H7 (cell line): ENCODE measurements around the gene CLIC5. TPM values are rescaled to one million over a fixed set of nuclear protein-coding genes. Genes with fewer than 3 reads are reported as not detected.

Experiments used
- DNase-seq: peaks from one replicate; pipeline ENCODE4 v3.0.0; 2012
- H3K27me3 ChIP-seq: 2 replicates; pipeline ENCODE4 v1.6.0; 2011; ENCODE audit warnings: mild to moderate bottlenecking, low read length; ENCODE audit not compliant: control insufficient read depth, insufficient read depth
- H3K36me3 ChIP-seq: replicated peaks from 2 replicates; pipeline ENCODE4 v1.5.1; 2011; ENCODE audit warnings: low read length; ENCODE audit not compliant: control insufficient read depth, insufficient read depth
- H3K4me3 ChIP-seq: 2 replicates; pipeline ENCODE4 v1.5.1; 2011; ENCODE audit warnings: low read depth, mild to moderate bottlenecking, control low read depth, low read length, moderate library complexity; ENCODE audit not compliant: insufficient read depth
- total RNA-seq: library from RNA; depleted of rRNA; stranded (reverse); fragments of >200 nt; shearing (Covaris generic); gene quantifications from 2 replicates; pipeline ENCODE4 v1.2.3, GENCODE V29; 2014

The CLIC5 gene
- total RNA-seq, 1 experiment from 2014 or later, result 0.45 TPM

DNA sequence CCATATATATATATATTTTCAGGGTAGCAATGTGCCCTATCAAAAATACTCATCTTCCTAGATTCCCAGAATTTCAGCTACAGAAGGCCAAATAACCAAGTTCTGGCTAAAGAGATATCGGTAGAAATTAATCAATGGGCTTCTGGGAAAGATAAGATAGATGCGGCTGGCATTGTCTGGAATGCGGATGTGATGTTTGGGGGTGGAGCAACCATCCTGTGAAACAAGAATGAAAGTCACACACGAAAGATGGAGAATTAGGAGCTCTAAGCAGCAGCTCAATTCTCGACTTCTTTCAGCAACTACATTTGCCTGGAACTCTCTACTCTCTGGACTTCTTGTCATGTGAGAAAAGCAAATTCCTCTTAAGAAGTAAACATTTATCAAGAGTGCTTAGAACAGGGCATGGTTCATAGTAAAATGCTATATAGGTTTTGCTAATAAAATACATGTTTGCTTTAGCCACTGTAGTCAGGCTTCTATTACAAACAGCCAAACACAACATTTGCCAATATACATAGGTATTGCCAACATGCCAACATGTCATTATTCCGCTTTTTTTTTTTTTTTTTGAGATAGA is 90.8 kb downstream of the CLIC5 start:
- DNase-seq, result no peak
- Histone ChIP-seq H3K27me3 (no peaks in the 10 kb centered on the region), H3K4me3 (no peak overlapping the region), H3K36me3 (no peaks in the 10 kb centered on the region)

DNA sequence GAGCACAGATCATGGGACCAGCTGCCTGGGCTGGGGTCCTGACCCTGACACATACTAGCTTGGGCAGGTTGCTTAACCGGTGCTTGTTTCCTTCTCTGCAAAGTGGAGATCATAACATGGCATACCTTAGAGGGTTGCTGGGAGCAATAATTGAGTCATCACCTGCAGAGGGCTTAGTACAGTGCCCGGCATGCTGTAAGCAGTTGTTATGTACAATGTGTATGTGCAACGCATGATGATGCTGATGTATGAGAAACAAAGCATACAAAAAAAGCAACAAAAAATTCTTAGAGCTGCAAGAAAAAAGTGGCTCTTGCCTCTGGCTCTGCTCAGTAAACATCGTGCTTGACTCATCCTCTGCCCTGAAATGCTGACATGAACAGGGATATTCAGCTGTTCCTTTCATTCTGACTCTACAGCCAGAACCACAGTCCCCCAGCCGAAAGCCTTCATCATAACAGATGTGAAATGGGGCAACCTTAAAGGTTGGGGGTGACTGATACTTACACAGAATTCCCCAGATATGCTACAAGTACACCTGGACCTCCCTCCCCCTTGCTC is 91.7 kb downstream of the CLIC5 start:
- Histone ChIP-seq H3K27me3 (no peaks in the 10 kb centered on the region), H3K4me3 (no peak overlapping the region), H3K36me3 (no peaks in the 10 kb centered on the region)
- DNase-seq, result no peak

DNA sequence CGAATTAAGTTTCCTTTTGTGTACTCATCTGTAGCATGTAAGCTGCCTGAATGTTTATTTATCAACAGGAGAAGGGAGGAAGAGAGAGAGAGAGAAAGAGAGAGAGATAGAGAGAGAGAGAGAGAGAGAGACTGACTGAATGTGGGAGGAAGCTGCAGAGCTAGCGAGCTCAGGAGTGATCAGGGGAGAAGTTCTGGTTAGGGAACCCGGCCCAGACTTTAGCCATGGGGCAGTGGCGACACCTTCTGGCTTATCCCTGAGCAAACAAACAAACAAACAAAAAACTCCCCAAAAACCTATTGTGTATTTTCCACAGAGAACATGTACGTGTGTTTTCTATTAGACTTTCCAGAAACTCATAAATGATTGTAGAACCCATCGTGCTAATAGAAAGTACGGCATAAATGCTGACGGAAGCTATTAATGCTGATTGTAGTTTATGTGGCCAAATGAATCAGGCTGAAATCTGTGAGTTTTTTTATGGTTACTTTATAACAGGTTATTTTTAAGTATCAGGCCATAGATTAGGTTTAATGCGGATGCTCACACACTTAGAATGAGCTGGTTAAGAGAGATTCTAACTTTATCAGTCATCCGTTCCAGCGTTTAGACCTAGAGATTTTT is 92.8 kb downstream of the CLIC5 start:
- H3K4me3 ChIP-seq, result no peak overlapping the region
- H3K36me3 ChIP-seq, result no peaks in the 10 kb centered on the region
- no peaks in the 10 kb centered on the region for H3K27me3 ChIP-seq
- peak; percentile 58 for DNase-seq

DNA sequence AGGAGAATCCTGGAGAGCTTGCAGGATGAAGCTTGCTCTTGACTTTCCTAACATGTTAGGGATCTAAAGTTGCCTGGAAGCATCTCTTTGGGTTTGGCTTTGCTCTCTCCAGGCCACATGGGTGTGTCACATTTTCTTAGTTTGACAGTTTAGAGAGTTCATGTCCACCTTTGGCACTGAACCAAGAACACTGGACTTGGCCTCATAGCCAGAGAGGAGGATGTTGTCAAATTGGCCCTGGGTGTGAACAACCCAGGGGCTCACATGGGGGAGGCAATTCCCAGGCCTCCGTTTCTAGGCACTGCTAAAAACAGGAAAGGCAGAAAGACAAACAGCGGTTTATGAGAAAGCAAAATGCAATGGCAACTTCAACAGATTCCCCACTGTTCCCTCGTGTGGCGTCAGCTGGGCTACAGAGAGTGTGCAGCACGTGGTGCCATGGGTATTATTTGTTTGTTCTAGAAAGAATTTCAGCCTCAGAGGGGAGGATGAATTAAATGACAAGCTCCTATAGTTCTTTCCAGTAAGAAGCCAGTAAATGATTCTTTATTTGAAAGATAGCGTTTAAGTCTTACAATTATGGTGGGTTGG is 93.9 kb downstream of the CLIC5 start:
- no peaks in the 10 kb centered on the region for H3K36me3 ChIP-seq
- no peak for DNase-seq
- no peak overlapping the region for H3K4me3 ChIP-seq
- no peaks in the 10 kb centered on the region for H3K27me3 ChIP-seq

DNA sequence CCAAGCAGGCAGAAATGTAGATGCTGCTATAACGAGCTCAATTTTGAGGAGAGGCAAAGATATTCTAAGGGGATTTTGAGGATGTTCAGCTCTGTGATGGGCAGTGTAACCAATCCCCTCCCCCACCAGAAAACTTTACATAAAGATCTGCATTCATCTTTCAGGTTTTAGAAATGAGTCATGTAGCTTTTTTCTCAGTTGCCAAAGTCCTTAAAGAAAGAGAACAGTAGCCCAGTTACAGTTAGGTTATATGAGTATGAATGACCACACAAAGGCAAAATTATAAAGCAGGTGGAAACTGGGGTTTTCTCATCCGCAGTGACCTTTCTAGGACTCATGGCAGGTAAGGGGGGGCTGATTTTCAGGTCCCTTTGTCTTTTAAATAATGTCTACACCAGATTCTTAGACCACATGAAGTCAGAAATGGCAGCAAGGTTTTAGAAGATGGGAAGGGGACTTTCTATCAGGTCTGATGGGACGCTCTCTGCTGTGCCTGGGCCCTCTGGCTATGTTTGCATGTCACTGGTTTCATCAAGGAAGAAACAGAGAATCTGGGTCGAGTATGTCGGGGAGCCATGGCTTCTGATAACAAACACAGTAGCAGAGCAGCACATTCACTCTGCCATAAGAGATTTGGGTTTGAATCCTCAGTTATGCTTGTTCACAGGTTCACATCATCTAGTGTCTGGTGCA is 94.7 kb downstream of the CLIC5 start:
- DNase-seq, result no peak
- Histone ChIP-seq H3K27me3 (no peaks in the 10 kb centered on the region), H3K36me3 (no peaks in the 10 kb centered on the region), H3K4me3 (no peak overlapping the region)

DNA sequence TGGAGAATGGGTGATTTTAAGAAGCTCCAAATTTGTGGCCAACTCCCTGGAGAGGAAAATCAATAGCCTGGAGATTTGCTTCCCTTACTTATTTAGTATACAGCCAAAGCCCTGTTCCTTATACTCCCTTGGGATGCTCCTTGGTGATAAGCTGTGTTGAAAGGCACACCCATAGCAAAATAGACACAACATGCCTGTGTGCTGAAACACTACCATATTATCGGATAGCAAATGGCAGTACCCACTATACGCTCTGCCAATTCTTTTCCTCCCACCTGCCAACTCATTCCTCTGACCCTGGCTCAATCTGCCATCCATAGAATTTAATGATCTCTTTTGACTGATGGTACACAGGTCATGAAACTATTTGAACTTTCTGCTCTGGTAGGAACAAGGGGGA is 98.2 kb downstream of the CLIC5 start:
- Histone ChIP-seq H3K36me3 (no peaks in the 10 kb centered on the region), H3K27me3 (no peaks in the 10 kb centered on the region), H3K4me3 (no peak overlapping the region)
- DNase-seq, result no peak

DNA sequence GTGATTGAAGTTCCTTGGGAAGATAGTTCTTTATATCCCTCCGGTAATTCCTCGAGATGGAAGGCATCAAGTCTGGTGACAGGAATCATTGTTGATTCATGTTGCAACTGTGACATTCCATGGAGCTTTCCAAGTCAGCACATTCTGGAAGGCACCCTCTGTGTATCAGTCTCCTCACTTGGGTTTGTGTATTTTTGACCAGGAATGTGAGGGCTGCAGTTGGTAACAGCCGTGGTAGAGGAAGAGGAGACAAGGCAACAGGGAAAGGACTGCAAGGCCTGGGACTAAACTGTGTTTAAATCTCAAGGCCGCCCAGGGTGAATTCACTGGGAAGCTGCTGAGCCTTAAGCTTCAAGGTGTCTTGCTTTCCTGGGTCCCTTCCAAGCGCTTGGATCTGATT is 99.0 kb downstream of the CLIC5 start:
- no peaks in the 10 kb centered on the region for H3K36me3 ChIP-seq
- H3K27me3 ChIP-seq, result no peaks in the 10 kb centered on the region
- DNase-seq, result no peak
- no peak overlapping the region for H3K4me3 ChIP-seq

DNA sequence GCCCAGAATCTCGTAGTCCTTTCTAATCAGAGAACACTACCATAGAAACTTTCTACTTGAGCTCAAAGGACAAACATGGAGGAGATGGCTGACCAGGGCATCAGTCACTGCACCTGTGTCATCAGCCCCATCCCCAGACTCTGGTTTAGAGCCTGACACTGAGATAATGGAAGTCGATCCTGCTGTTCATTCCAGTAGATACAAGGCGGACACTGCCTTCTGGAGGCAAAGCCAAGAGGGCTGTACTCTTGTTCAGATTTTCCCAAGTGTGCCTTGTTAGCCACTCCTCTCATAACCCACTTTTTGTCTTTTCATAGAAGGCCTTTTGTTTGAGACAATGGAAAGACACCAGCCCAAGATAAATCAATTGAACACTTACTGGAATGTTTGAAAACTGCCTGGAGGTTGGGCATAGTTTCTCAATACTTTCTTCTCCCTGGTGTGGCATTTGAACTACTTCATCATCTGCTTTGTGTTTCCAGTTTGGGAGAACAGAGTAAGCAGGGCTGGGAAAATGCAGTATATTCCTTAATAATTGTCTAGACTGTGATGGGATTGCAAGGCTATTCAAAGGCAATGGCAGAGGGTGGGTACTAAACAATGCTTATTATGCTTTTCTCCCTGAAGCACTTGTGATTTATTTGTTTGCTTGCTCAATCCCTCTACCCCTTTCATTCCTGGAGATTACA is 99.7 kb downstream of the CLIC5 start:
- H3K36me3 ChIP-seq, result no peaks in the 10 kb centered on the region
- H3K4me3 ChIP-seq, result no peak overlapping the region
- no peaks in the 10 kb centered on the region for H3K27me3 ChIP-seq
- DNase-seq, result no peak

DNA sequence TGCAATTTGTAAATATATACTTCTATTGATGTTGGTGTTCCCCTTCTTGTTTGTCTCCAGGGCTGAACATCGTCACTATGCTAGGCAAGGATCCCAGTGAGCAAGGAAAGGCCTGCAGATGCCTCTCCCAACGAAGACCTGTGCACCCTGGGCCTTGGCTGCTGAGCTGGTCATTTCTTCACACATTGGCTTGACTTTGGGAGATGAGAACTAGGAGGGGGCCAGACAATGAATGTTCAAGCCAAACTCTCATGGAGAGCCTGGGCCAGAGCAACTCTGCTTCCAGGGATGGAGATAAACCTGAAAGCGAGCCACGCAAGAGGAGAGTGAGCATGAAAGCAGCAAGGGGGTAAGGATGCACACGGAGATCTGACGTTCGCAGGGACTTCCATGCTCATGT is 104.0 kb downstream of the CLIC5 start:
- no peaks in the 10 kb centered on the region for H3K36me3 ChIP-seq
- H3K4me3 ChIP-seq, result no peak overlapping the region
- no peak for DNase-seq
- no peaks in the 10 kb centered on the region for H3K27me3 ChIP-seq

DNA sequence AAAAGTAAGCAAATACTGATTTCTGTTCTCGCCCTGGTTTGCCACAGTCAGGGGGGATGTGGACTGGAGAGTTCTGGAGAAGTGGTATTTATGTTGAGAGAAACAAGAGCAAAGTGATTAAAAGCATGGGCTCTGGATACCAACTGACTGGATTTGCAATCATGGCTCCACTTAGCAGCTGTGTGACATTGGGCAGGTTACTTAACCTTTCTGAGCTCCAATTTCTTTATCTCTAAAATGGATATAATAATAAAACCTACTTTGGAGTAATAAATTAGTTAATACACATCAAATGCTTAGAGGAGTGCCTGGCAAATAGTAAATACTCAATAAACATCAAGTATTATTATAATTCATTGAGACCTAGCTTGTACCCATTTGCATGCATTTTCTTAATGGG is 111.7 kb downstream of the CLIC5 start:
- DNase-seq, result no peak
- Histone ChIP-seq H3K36me3 (no peaks in the 10 kb centered on the region), H3K4me3 (no peak overlapping the region), H3K27me3 (no peaks in the 10 kb centered on the region; the same call in 1 of the 2 replicates)

DNA sequence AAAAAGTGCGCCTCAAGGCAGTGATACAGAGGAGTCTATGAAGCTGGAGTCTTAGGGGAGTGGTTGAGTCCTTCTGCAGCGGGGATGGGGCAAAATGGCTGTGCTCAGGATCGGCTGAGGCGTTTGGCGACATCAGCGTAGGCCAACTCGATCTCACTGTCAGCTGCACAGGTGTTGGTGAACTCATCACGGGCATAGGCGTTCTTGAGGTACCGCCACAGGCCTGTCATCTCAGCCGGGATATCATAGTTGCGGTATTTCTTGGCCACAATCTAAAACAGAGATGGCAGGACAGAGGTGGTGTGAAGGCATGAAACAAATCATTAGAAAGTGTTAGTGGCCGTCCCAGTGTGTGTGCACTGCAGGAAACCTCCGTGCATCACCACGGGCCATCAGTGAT is 112.7 kb downstream of the CLIC5 start:
- Histone ChIP-seq H3K36me3 (no peaks in the 10 kb centered on the region), H3K4me3 (no peak overlapping the region), H3K27me3 (no peaks in the 10 kb centered on the region; the same call in 1 of the 2 replicates)
- DNase-seq, result no peak

DNA sequence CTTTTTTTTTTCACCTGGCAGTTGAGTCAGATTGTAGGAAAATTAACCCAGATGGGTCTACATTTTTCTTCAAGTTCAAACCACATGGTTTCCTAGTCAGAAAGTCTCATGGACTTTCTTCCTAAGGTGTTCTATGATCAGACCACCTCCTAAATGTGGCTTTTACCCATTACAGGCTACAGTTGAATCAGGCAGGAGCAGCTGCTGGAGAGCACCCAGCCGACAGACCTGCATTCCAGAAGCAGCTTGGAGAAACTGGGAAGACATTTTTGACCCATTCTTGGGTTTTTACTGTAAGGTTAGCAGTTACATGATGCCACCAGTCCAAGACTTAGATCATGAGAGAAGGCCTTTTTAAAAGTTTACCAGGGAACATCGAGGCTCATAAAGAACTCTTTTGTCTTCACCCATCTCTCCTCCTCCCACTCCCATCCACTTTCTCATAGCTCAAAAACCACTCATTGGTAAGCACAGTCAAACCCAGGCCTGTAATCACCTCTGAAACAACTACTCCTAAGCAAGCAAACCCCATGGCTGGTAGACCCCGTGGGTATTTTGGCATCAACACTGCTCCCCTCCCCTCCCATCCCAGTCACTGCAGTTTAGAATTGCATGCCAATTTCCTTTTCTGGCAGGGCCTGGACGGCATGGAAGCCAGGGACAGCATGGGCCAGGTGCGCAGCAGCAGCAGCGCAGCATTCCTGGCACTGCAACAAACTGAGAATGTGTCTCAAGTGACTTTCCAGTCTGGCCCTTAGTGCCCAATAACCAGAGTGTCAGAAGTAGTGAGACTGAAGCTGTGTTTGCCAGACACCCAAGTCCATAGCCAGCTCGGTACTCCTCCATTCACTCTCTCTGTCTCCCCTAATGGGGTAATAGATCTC is 113.7 kb downstream of the CLIC5 start:
- DNase-seq, result no peak
- no peaks in the 10 kb centered on the region for H3K36me3 ChIP-seq
- no peaks in the 10 kb centered on the region; the same call in 1 of the 2 replicates for H3K27me3 ChIP-seq
- H3K4me3 ChIP-seq, result no peak overlapping the region

DNA sequence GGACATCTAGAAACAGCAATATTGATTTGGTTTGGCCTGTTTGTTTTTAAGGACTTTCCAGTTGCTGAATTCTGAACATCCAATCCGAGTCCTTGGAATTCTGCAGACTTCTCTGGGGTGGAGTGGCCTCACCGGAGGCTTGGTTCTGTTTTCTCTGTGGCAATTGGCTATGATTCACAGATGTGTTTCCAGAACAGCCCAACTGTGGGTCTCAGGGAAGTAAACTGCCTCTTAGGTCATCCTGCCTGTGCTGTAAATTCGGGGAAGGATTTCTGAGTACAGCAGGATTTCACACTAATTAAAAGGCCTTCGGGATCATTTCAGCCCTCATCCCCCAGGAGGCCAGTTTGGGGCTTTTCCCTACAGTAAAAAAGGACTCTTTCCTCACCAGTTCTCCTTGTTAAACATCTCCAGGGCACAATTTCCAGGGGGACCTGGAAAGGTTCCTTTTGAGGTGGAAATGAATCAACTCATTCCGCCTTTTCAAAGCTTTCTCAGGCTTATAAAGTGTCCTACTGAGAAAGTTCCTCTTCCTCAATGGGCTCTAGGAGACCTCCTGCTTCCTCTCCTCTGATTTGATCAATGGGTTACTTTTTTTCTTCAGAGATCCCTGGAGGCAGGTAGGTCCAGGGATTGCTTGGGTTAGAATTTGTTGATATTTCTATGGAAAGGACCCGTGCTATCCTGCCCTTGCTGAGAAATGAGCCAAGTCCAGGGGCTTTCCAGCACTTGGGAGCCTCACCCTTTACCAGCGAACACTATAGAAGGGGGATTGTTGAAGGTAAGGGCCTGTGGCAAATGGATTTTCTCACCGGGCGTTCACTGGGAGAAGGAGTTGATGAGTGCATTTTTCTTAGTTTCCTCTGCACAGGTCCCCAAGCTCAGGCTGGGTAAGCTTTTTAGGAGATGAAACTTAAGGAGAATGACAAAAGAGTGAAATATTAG is 114.6 kb downstream of the CLIC5 start:
- H3K4me3 ChIP-seq, result no peak overlapping the region
- no peaks in the 10 kb centered on the region; the same call in 1 of the 2 replicates for H3K27me3 ChIP-seq
- peak; percentile 45 for DNase-seq
- no peaks in the 10 kb centered on the region for H3K36me3 ChIP-seq
